Right atrium auricular region (tissue), 2 donors: Measurements from ENCODE around the gene TRAF3IP1. TPM values are rescaled to one million over a fixed set of nuclear protein-coding genes. Genes with fewer than 3 reads are reported as not detected.

ENCODE experiments used
- DNase-seq: peaks from one replicate; pipeline ENCODE4 v3.0.0-alpha.2; 2019; ENCODE audit warnings: low spot score
- H3K27ac ChIP-seq, 2 donors: fragments of 200-600 bp; sonication (generic); 1 replicate in 1 of 2; 2 replicates in 1 of 2; pipeline ENCODE4 v1.5.1; 2016 to 2019
- H3K27me3 ChIP-seq, 2 donors: fragments of 200-600 bp; sonication (generic); one replicate each; pipeline versions ENCODE4 v1.5.1 to v1.6.0; 2017 to 2019
- H3K36me3 ChIP-seq: fragments of 200-600 bp; sonication (generic); one replicate; pipeline ENCODE4 v1.5.1; 2016
- H3K4me1 ChIP-seq, 2 donors: fragments of 200-600 bp; sonication (generic); one replicate each; pipeline versions ENCODE4 v1.5.1 to v1.6.0; 2017 to 2019
- H3K4me3 ChIP-seq, 2 donors: fragments of 200-600 bp; sonication (generic); 1 replicate in 1 of 2; 2 replicates in 1 of 2; pipeline ENCODE4 v1.5.1; 2017 to 2019; ENCODE audit warnings: mild to moderate bottlenecking in 1 of 2, moderate library complexity in 1 of 2
- H3K9me3 ChIP-seq, 2 donors: fragments of 200-600 bp; sonication (generic); one replicate each; pipeline ENCODE4 v1.5.1; 2019
- CTCF ChIP-seq, 2 donors: fragments of 200-600 bp; sonication (generic); IDR thresholded peaks; one replicate each; pipeline ENCODE4 v1.5.1; 2019; ENCODE audit warnings: antibody characterized with exemption in 2 of 2
- total RNA-seq, 2 donors: library from RNA; depleted of rRNA; stranded (reverse); fragments of >200 nt; gene quantifications; one replicate each; pipeline ENCODE4 v1.1.0, GENCODE V29; 2016

Gene TRAF3IP1
- total RNA-seq, 2 donors from 2014 or later = 5.0 to 5.8 TPM

GRCh38 chr2:238313289-238313990, 6.9 kb upstream of the TRAF3IP1 start:
- no peaks in the 10 kb centered on the region for H3K4me1 ChIP-seq
- no peak for DNase-seq
- TF ChIP-seq CTCF (IDR thresholded peaks at IDR 0.05) = no peak
- H3K9me3 ChIP-seq = no peaks in the 10 kb centered on the region
- no peak overlapping the region for H3K4me3 ChIP-seq
- H3K27ac ChIP-seq = no peak overlapping the region
- no peaks in the 10 kb centered on the region for H3K27me3 ChIP-seq
- no peaks in the 10 kb centered on the region for H3K36me3 ChIP-seq

GRCh38 chr2:238313991-238314350, 6.3 kb upstream of the TRAF3IP1 start:
- no peak for DNase-seq

GRCh38 chr2:238314576-238314975, 5.7 kb upstream of the TRAF3IP1 start:
- no peaks in the 10 kb centered on the region for H3K27me3 ChIP-seq

More at GRCh38 chr2:238313991-238314350, 6.3 kb upstream of the TRAF3IP1 start:
- Histone ChIP-seq H3K4me3 (no peak overlapping the region), H3K4me1 (no peaks in the 10 kb centered on the region), H3K27me3 (no peaks in the 10 kb centered on the region), H3K9me3 (no peaks in the 10 kb centered on the region), H3K36me3 (no peaks in the 10 kb centered on the region), H3K27ac (no peak overlapping the region)
- no peak for TF ChIP-seq CTCF (IDR thresholded peaks at IDR 0.05)

GRCh38 chr2:238315031-238315595, 5.2 kb upstream of the TRAF3IP1 start:
- peaks cover 0 to 8% of the 10 kb centered on the region in 2 donors for H3K4me1 ChIP-seq
- TF ChIP-seq CTCF (IDR thresholded peaks at IDR 0.05) = no peak
- H3K36me3 ChIP-seq = no peaks in the 10 kb centered on the region
- no peak for DNase-seq
- no peak overlapping the region for H3K4me3 ChIP-seq
- H3K9me3 ChIP-seq = no peaks in the 10 kb centered on the region
- no peak overlapping the region for H3K27ac ChIP-seq
- no peaks in the 10 kb centered on the region for H3K27me3 ChIP-seq

More at GRCh38 chr2:238314576-238314975, 5.7 kb upstream of the TRAF3IP1 start:
- no peak for TF ChIP-seq CTCF (IDR thresholded peaks at IDR 0.05)
- no peaks in the 10 kb centered on the region for H3K36me3 ChIP-seq
- H3K4me1 ChIP-seq = peaks cover 0 to 3% of the 10 kb centered on the region in 2 donors
- H3K27ac ChIP-seq = no peak overlapping the region
- no peak overlapping the region for H3K4me3 ChIP-seq
- DNase-seq = no peak
- no peaks in the 10 kb centered on the region for H3K9me3 ChIP-seq

GRCh38 chr2:238320648-238321281, 447 bp downstream of the TRAF3IP1 start:
- no peak for DNase-seq
- H3K4me1 ChIP-seq = peaks cover 0 to 21% of the 10 kb centered on the region in 2 donors
- no peaks in the 10 kb centered on the region for H3K27me3 ChIP-seq
- no peak for TF ChIP-seq CTCF (IDR thresholded peaks at IDR 0.05)
- H3K4me3 ChIP-seq = peak overlapping the region; percentile 84 to 93
- peak overlapping the region; percentile 26 to 48 for H3K27ac ChIP-seq
- no peaks in the 10 kb centered on the region for H3K36me3 ChIP-seq
- no peaks in the 10 kb centered on the region for H3K9me3 ChIP-seq
